Psoas muscle (tissue), 8 donors: ENCODE data around the gene ESYT1. TPM values are rescaled to one million over a fixed set of nuclear protein-coding genes. Genes with fewer than 3 reads are reported as not detected.

Experiments used
- ATAC-seq, 4 donors: fragments of 200-7000 bp; cut with Tn5 transposase; one replicate each; pipeline ENCODE4 v1.9.1; 2020; ENCODE audit warnings: moderate library complexity in 3 of 4, mild to moderate bottlenecking in 2 of 4
- DNase-seq, 2 donors: peaks; one replicate each; pipeline ENCODE4 v3.0.0-alpha.2; 2020
- H3K27ac ChIP-seq: fragments of 200-600 bp; one replicate; pipeline ENCODE4 v1.8.0; 2022
- H3K27me3 ChIP-seq, 3 donors: fragments of 200-600 bp in 1 of 3; one replicate each; pipeline versions ENCODE4 v1.6.1 to v1.8.0; 2013 to 2022; ENCODE audit warnings: low read length in 2 of 3, mild to moderate bottlenecking in 2 of 3, moderate library complexity in 1 of 3; ENCODE audit not compliant: insufficient read depth in 3 of 3
- H3K36me3 ChIP-seq, 2 donors: fragments of 200-600 bp in 1 of 2; one replicate each; pipeline versions ENCODE4 v1.6.1 to v1.8.0; 2013 to 2022; ENCODE audit warnings: low read depth in 1 of 2, mild to moderate bottlenecking in 1 of 2, moderate library complexity in 1 of 2; ENCODE audit not compliant: insufficient read depth in 1 of 2
- H3K4me1 ChIP-seq: fragments of 200-600 bp; one replicate; pipeline ENCODE4 v1.8.0; 2022
- H3K4me3 ChIP-seq: fragments of 200-600 bp; one replicate; pipeline ENCODE4 v1.8.0; 2022; ENCODE audit warnings: mild to moderate bottlenecking
- H3K9me3 ChIP-seq: fragments of 200-600 bp; one replicate; pipeline ENCODE4 v1.8.0; 2022
- CTCF ChIP-seq: fragments of 200-600 bp; IDR thresholded peaks from one replicate; pipeline ENCODE4 v1.8.0; 2022; ENCODE audit warnings: antibody characterized with exemption
- WGBS, 3 donors: extraction: QIAGEN DNeasy Blood & Tissue Kit; methylation state at CpG; one replicate each; pipeline versions ENCODE4 v1.1.6 to v1.1.7; 2013; 5-methylcytosine and 5-hydroxymethylcytosine counted together
- intact Hi-C, 2 donors: fragments of 100-400 bp; cut with DNase I; formaldehyde crosslinking; loops; one replicate each; pipeline versions ENCODE4 v1.11.0 to v1.14.2; 2022
- long read RNA-seq, 2 donors: library from polyadenylated mRNA; unstranded; transcript quantifications; one replicate each; pipeline ENCODE4 v2.0.0, GENCODE V29; 2021
- polyA plus RNA-seq, 3 donors: library from polyadenylated mRNA; stranded (reverse); fragments of 200-250 nt; gene quantifications; one replicate each; pipeline ENCODE4 v1.2.3, GENCODE V29; 2013
- total RNA-seq, 4 donors: library from RNA; stranded (reverse); fragmentation: NEBNext Ultra II Directional in 2 of 4; extraction: Animal tissue kit (Norgen Biotek cat#: 25700) in 2 of 4; gene quantifications; one replicate each; pipeline versions ENCODE4 v1.2.1 to v1.2.4, GENCODE V29; 2021 to 2023
- donor health status: healthy with polysubstance abuse.
- donor health status: DM: no; HTN: no; CAD: no; lungs with moderate emphysema.
- donor health status: Bipolar disorder and iron deficiency.
- donor health status: healthy.
- donor health status: DM: yes; HTN: yes; CAD: no.
- donor health status: DM: no; HTN: no; CAD: no.
- donor health status: DM: no; HTN: no; CAD: no.
- donor health status: DM: yes; HTN: yes; CAD: no.

The ESYT1 gene
- total RNA-seq (10 to 100 TPM; 36.7 to 57.4 (median 44.4) TPM), polyA plus RNA-seq (10 to 100 TPM; 20.2 to 40.6 (median 21.0) TPM)
- long read RNA-seq, donor 1, full-length matches to known transcripts, result 15 of 35 reads
- long read RNA-seq, donor 1, partial matches to known transcripts, result 15 of 35 reads
- long read RNA-seq, donor 1, other reads (novel, unspliced or antisense), result 5 of 35 reads
- long read RNA-seq, donor 2, full-length matches to known transcripts, result 34 of 87 reads
- long read RNA-seq, donor 2, partial matches to known transcripts, result 36 of 87 reads
- long read RNA-seq, donor 2, other reads (novel, unspliced or antisense), result 17 of 87 reads

- Histone ChIP-seq H3K36me3 (peaks cover 0 to 28% of the 10 kb centered on the region in 2 donors), H3K9me3 (no peaks in the 10 kb centered on the region), H3K4me3 (peak within 1 kb of the TSS; percentile 86), H3K27me3 (no peaks in the 10 kb centered on the region), H3K4me1 (peaks cover 23% of the 10 kb centered on the region), H3K27ac (peak within 1 kb of the TSS; percentile 95)
- peak; percentile 98 to 99 for DNase-seq
- TF ChIP-seq CTCF, result no peak
- intact Hi-C loops, result loop anchor here (5.0 to 10.0 kb wide), 3 partner anchors 129 to 339 kb away; partner anchors contain the start of genes SPRYD4 (in 2 of the 2) and ANKRD52 (in 1 of the 2)
- 0 to 1% (median 0%) methylated on average over 45 to 49 of the region's 49 CpGs for WGBS, 3 donors
- peak; percentile 90 to 93 (median 91) for ATAC-seq
Observed at GRCh38 chr12:56127888-56128669, at the start of gene ESYT1. Gene ESYT1 (plus strand): TSS chr12:56128267. CDS start chr12:56128320, 53 bp downstream.

- Histone ChIP-seq H3K4me1 (peaks cover 3% of the 10 kb centered on the region), H3K4me3 (no peak overlapping the region), H3K27ac (no peak overlapping the region), H3K27me3 (peaks cover 0 to 9% (median 8%) of the 10 kb centered on the region in 3 donors), H3K36me3 (no peaks in the 10 kb centered on the region), H3K9me3 (no peaks in the 10 kb centered on the region)
- ATAC-seq (no peak), DNase-seq (no peak)
- 83 to 93% (median 92%) methylated on average over 1 of the region's 1 CpG for WGBS, 3 donors
- intact Hi-C loops, result no loop called here
- no peak for TF ChIP-seq CTCF
Observed at GRCh38 chr12:56078427-56078826, 49.6 kb upstream of the ESYT1 start.

- H3K27ac ChIP-seq, result peak overlapping the region; percentile 71
- WGBS, 3 donors, result 1 to 2% (median 2%) methylated on average over 48 to 50 of the region's 50 CpGs
- peak; percentile 84 to 92 (median 88) for ATAC-seq
- peak; percentile 66 for TF ChIP-seq CTCF
- H3K4me3 ChIP-seq, result peak overlapping the region; percentile 72
- peaks cover 3% of the 10 kb centered on the region for H3K4me1 ChIP-seq
- H3K27me3 ChIP-seq, result peaks cover 0 to 9% (median 8%) of the 10 kb centered on the region in 3 donors
- no peaks in the 10 kb centered on the region for H3K9me3 ChIP-seq
- intact Hi-C loops, result no loop called here
- DNase-seq, result peak; percentile 89 to 90
- H3K36me3 ChIP-seq, result no peaks in the 10 kb centered on the region
Observed at GRCh38 chr12:56078931-56079722, 48.9 kb upstream of the ESYT1 start.

- Histone ChIP-seq H3K27me3 (peaks cover 0 to 9% (median 8%) of the 10 kb centered on the region in 3 donors), H3K4me1 (peaks cover 3% of the 10 kb centered on the region), H3K4me3 (peak within 1 kb of the TSS; percentile 72), H3K9me3 (no peaks in the 10 kb centered on the region), H3K27ac (peak within 1 kb of the TSS; percentile 71), H3K36me3 (no peaks in the 10 kb centered on the region)
- no peak for TF ChIP-seq CTCF
- DNase-seq (peak; percentile 80 to 82), ATAC-seq (peak; percentile 87 to 94 (median 92))
- intact Hi-C loops, result no loop called here
- 2 to 3% (median 3%) methylated on average over 51 to 59 of the region's 59 CpGs for WGBS, 3 donors
Observed at GRCh38 chr12:56079723-56080555, 48.1 kb upstream of the ESYT1 start, which contains the start of gene ERBB3. Gene ERBB3 (plus strand): TSS chr12:56080165. CDS start chr12:56080301, 136 bp downstream.
